Measurements from ENCODE around the gene SAMD9L.
"Not testable (repeated sequence)": the region's sequence is repeated elsewhere in the genome, so short reads cannot be mapped to it uniquely, and the experiment has no call there.

Gene SAMD9L

GRCh38 chr7:93146036-93146435 is 2.1 kb downstream of the SAMD9L start:
- DNase-seq (ENCODE audit: low read depth): no peak

- no peak for DNase-seq (ENCODE audit: low read depth)
These were observed 2.8 kb downstream of the SAMD9L start for GRCh38 chr7:93145354-93145753.

GRCh38 chr7:93142127-93142526 is 6.1 kb downstream of the SAMD9L start:
- DNase-seq (ENCODE audit: low read depth): no peak

- DNase-seq (ENCODE audit: low read depth): no peak
These were observed 7.5 kb downstream of the SAMD9L start for GRCh38 chr7:93140582-93141191.

- DNase-seq (ENCODE audit: low read depth): no peak
These were observed 9.6 kb downstream of the SAMD9L start for GRCh38 chr7:93138576-93138975.

GRCh38 chr7:93133005-93133404 is 15.2 kb downstream of the SAMD9L start:
- no peak for DNase-seq (ENCODE audit: low read depth)

GRCh38 chr7:93132216-93132615 is 16.0 kb downstream of the SAMD9L start:
- DNase-seq (ENCODE audit: low read depth): no peak

GRCh38 chr7:93126954-93127353 is 21.2 kb downstream of the SAMD9L start:
- not testable (repeated sequence) for DNase-seq (ENCODE audit: low read depth)

- DNase-seq (ENCODE audit: low read depth): not testable (repeated sequence)
These were observed 24.7 kb downstream of the SAMD9L start for GRCh38 chr7:93123532-93123931.

- no peak for DNase-seq (ENCODE audit: low read depth)
These were observed 27.3 kb downstream of the SAMD9L start for GRCh38 chr7:93120592-93121549.

- DNase-seq (ENCODE audit: low read depth): no peak
These were observed 28.8 kb downstream of the SAMD9L start for GRCh38 chr7:93119191-93119905.

GRCh38 chr7:93117852-93118530 is 30.2 kb downstream of the SAMD9L start, which contains the start of gene SAMD9:
Gene SAMD9 (minus strand): TSS chr7:93117979. CDS start chr7:93106097, 11,882 bp downstream.
- no peak for DNase-seq (ENCODE audit: low read depth)

- no peak for DNase-seq (ENCODE audit: low read depth)
These were observed 30.9 kb downstream of the SAMD9L start for GRCh38 chr7:93117327-93117726.

- no peak for DNase-seq (ENCODE audit: low read depth)
These were observed 32.4 kb downstream of the SAMD9L start for GRCh38 chr7:93115796-93116195.

- DNase-seq (ENCODE audit: low read depth): no peak
These were observed 40.2 kb downstream of the SAMD9L start for GRCh38 chr7:93108003-93108402.

- no peak for DNase-seq (ENCODE audit: low read depth)
These were observed 50.8 kb downstream of the SAMD9L start for GRCh38 chr7:93097388-93097787.

- no peak for DNase-seq (ENCODE audit: low read depth)
These were observed 55.3 kb downstream of the SAMD9L start for GRCh38 chr7:93092757-93093370.
